ENCODE results near the gene ARFGEF3. TPM values are rescaled to one million over a fixed set of nuclear protein-coding genes. Genes with fewer than 3 reads are reported as not detected.
A peak's percentile ranks its signal among the peaks of the same experiment; 100 is the strongest.

The ARFGEF3 gene
- total and polyA plus RNA-seq, 4 donors = 4.7 to 28.1 (median 14.0) TPM

DNA sequence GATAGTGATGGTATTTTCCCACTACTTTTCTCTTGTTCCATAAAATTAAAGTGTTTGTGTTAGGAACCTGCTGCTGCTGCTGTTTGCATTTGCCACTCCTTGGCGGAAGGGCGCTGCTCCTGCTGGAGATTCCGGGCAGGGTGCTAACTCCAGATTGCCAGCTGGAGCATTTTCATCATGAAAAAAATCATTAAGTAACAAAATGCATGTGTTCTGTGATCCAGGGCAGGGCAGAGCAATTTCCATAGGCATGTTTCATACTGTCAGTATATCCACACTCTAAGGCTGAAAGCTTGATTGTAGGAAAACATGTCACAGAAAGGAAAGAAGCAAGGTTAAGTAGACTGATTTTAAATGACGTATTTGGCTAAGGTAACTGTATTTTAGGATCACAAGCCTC, 32.5 kb downstream of the ARFGEF3 start:
- Histone ChIP-seq H3K4me3 (no peak overlapping the region), H3K27ac (ENCODE audit: low read depth in 1 of 2, low read length in 1 of 2) (no peak overlapping the region), H3K4me1 (ENCODE audit: control insufficient read depth in 5 of 5, insufficient read depth in 5 of 5, low read length in 5 of 5) (no peaks in the 10 kb centered on the region), H3K9ac (ENCODE audit: insufficient read depth in 1 of 2, low read length in 2 of 2) (no peak overlapping the region), H3K36me3 (ENCODE audit: control insufficient read depth in 4 of 4, insufficient read depth in 4 of 4, low read length in 4 of 4) (no peaks in the 10 kb centered on the region), H3K9me3 (ENCODE audit: control insufficient read depth in 4 of 4, insufficient read depth in 3 of 4, low read length in 3 of 4) (no peaks in the 10 kb centered on the region), H3K27me3 (ENCODE audit: control insufficient read depth in 3 of 3, insufficient read depth in 3 of 3, low read length in 2 of 3) (no peaks in the 10 kb centered on the region)
- ATAC-seq (ENCODE audit: insufficient read depth, low FRiP score) (peak; percentile 13), DNase-seq (peak; percentile 32 to 53 (median 39))
- 55 to 82% methylated on average over 4 of the region's 4 CpGs for WGBS, 2 donors
- TF ChIP-seq, protein P1, sequence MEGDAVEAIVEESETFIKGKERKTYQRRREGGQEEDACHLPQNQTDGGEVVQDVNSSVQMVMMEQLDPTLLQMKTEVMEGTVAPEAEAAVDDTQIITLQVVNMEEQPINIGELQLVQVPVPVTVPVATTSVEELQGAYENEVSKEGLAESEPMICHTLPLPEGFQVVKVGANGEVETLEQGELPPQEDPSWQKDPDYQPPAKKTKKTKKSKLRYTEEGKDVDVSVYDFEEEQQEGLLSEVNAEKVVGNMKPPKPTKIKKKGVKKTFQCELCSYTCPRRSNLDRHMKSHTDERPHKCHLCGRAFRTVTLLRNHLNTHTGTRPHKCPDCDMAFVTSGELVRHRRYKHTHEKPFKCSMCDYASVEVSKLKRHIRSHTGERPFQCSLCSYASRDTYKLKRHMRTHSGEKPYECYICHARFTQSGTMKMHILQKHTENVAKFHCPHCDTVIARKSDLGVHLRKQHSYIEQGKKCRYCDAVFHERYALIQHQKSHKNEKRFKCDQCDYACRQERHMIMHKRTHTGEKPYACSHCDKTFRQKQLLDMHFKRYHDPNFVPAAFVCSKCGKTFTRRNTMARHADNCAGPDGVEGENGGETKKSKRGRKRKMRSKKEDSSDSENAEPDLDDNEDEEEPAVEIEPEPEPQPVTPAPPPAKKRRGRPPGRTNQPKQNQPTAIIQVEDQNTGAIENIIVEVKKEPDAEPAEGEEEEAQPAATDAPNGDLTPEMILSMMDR (IDR thresholded peaks at IDR 0.05; ENCODE audit: control extremely low read depth, extremely low read depth) = no peak

DNA sequence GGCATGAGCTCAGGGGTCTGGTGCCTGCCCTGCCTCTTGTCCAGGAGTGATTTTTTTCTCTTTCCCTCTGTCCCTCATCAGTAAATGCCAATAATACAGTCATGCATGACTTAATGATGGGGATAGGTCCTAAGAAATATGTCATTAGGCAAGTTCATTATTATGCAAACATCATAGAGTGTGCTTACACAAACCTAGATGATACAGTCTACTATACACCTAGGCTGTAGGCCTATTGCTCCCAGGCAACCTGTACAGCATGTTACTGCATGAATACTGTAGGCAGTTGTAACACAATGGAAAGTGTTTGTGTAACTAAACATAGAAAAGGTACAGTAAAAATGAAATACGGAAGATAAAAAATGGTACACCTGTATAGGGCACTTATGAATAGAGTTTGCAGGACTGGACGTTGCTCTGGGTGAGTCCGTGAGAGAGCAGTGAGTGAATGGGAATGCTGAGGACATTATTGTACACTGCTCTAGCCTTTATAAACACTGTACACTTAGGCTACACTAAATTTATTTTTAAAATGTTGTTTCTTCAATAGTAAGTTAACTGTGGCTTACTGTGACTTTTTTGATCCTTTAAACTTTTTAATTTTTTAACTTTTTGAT, 34.5 kb downstream of the ARFGEF3 start:
- ATAC-seq (ENCODE audit: insufficient read depth, low FRiP score) (no peak), DNase-seq (peak in 1 of 3 donors; percentile 6)
- Histone ChIP-seq H3K9me3 (ENCODE audit: control insufficient read depth in 4 of 4, insufficient read depth in 3 of 4, low read length in 3 of 4) (no peaks in the 10 kb centered on the region), H3K4me3 (no peak overlapping the region), H3K36me3 (ENCODE audit: control insufficient read depth in 4 of 4, insufficient read depth in 4 of 4, low read length in 4 of 4) (no peaks in the 10 kb centered on the region), H3K4me1 (ENCODE audit: control insufficient read depth in 5 of 5, insufficient read depth in 5 of 5, low read length in 5 of 5) (no peaks in the 10 kb centered on the region), H3K9ac (ENCODE audit: insufficient read depth in 1 of 2, low read length in 2 of 2) (no peak overlapping the region), H3K27me3 (ENCODE audit: control insufficient read depth in 3 of 3, insufficient read depth in 3 of 3, low read length in 2 of 3) (no peaks in the 10 kb centered on the region), H3K27ac (ENCODE audit: low read depth in 1 of 2, low read length in 1 of 2) (no peak overlapping the region)
- WGBS, 2 donors = 74 to 96% methylated on average over 3 of the region's 3 CpGs
- TF ChIP-seq, protein P1 (IDR thresholded peaks at IDR 0.05; ENCODE audit: control extremely low read depth, extremely low read depth) = no peak

GRCh38 chr6:138197570-138197969, 35.8 kb downstream of the ARFGEF3 start:
- 72 to 91% methylated on average over 7 of the region's 7 CpGs for WGBS, 2 donors
- no peak for ATAC-seq (ENCODE audit: insufficient read depth, low FRiP score)
- H3K36me3 ChIP-seq (ENCODE audit: control insufficient read depth in 4 of 4, insufficient read depth in 4 of 4, low read length in 4 of 4) = no peaks in the 10 kb centered on the region
- H3K9me3 ChIP-seq (ENCODE audit: control insufficient read depth in 4 of 4, insufficient read depth in 3 of 4, low read length in 3 of 4) = no peaks in the 10 kb centered on the region
- no peaks in the 10 kb centered on the region for H3K4me1 ChIP-seq (ENCODE audit: control insufficient read depth in 5 of 5, insufficient read depth in 5 of 5, low read length in 5 of 5)
- H3K27ac ChIP-seq (ENCODE audit: low read depth in 1 of 2, low read length in 1 of 2) = no peak overlapping the region
- no peak overlapping the region for H3K4me3 ChIP-seq
- H3K27me3 ChIP-seq (ENCODE audit: control insufficient read depth in 3 of 3, insufficient read depth in 3 of 3, low read length in 2 of 3) = no peaks in the 10 kb centered on the region
- H3K9ac ChIP-seq (ENCODE audit: insufficient read depth in 1 of 2, low read length in 2 of 2) = no peak overlapping the region
- TF ChIP-seq, protein P1 (IDR thresholded peaks at IDR 0.05; ENCODE audit: control extremely low read depth, extremely low read depth) = no peak
- no peak for DNase-seq

Measured in lung (tissue), 12 donors.